Hepatocyte (in vitro differentiated cells): ENCODE results near the gene PLLP.

Experiments
- CTCF ChIP-seq: fragments of 200-600 bp; sonication (generic); IDR thresholded peaks from 2 replicates; pipeline ENCODE4 v1.5.1; 2016; ENCODE audit warnings: antibody characterized with exemption, mild to moderate bottlenecking; ENCODE audit not compliant: poor library complexity
- EZH2 ChIP-seq: fragments of 200-600 bp; sonication (generic); IDR thresholded peaks from 2 replicates; pipeline ENCODE4 v1.6.1; 2016; ENCODE audit warnings: antibody characterized with exemption, mild to moderate bottlenecking, borderline replicate concordance
- EZH2phosphoT487 ChIP-seq: fragments of 200-600 bp; sonication (generic); IDR thresholded peaks from one replicate; pipeline ENCODE4 v1.6.1; 2018; ENCODE audit warnings: antibody characterized with exemption, mild to moderate bottlenecking, low read depth, moderate library complexity; ENCODE audit not compliant: unreplicated experiment, severe bottlenecking

GRCh38 chr16:57209780-57210179 lies 74.7 kb downstream of the PLLP start:
- no peak for TF ChIP-seq CTCF
- TF ChIP-seq EZH2, result no peak
- no peak for TF ChIP-seq EZH2phosphoT487
